Measurements from ENCODE around the gene ZNF74.
"Not testable (repeated sequence)": the region's sequence is repeated elsewhere in the genome, so short reads cannot be mapped to it uniquely, and the experiment has no call there.

Gene ZNF74

GRCh38 chr22:20450551-20450906, 56.6 kb downstream of the ZNF74 start:
- no peak for DNase-seq

- DNase-seq, result not testable (repeated sequence)
Measured at GRCh38 chr22:20451129-20451778, 57.3 kb downstream of the ZNF74 start.

- DNase-seq, result no peak
Measured at GRCh38 chr22:20451920-20452319, 58.0 kb downstream of the ZNF74 start.

- no peak for DNase-seq
Measured at GRCh38 chr22:20453222-20453621, 59.3 kb downstream of the ZNF74 start.

- no peak for DNase-seq
Measured at GRCh38 chr22:20455709-20456063, 61.7 kb downstream of the ZNF74 start.

- DNase-seq, result no peak
Measured at GRCh38 chr22:20456064-20456721, 62.2 kb downstream of the ZNF74 start.

- no peak for DNase-seq
Measured at GRCh38 chr22:20456722-20457076, 62.7 kb downstream of the ZNF74 start.

GRCh38 chr22:20457506-20458240, 63.7 kb downstream of the ZNF74 start:
- no peak for DNase-seq

Data from T1000 (cell line).